ENCODE results near the gene CD2. TPM values are rescaled to one million over a fixed set of nuclear protein-coding genes. Genes with fewer than 3 reads are reported as not detected.

Gene CD2
- total and polyA plus RNA-seq, 8 donors, result 1.7 to 14.3 (median 3.9) TPM; not detected in 1

GRCh38 chr1:116772648-116773045 lies 18.4 kb downstream of the CD2 start:
- no peak for DNase-seq
- H3K9me3 ChIP-seq, result peaks cover 0 to 7% (median 0%) of the 10 kb centered on the region in 4 donors
- peaks cover 0 to 6% (median 1%) of the 10 kb centered on the region in 4 donors for H3K4me1 ChIP-seq
- H3K4me3 ChIP-seq, result no peak overlapping the region
- 47 to 77% (median 64%) methylated on average over 1 of the region's 1 CpG for WGBS, 5 donors
- no peaks in the 10 kb centered on the region for H3K27me3 ChIP-seq
- no peak overlapping the region for H3K27ac ChIP-seq
- TF ChIP-seq POLR2A (IDR thresholded peaks at IDR 0.05) (no peak), EP300 (IDR thresholded peaks at IDR 0.05) (no peak), POLR2AphosphoS5 (IDR thresholded peaks at IDR 0.05) (no peak), CTCF (IDR thresholded peaks at IDR 0.05) (no peak)
- intact Hi-C loops (cut with DNase I; ENCODE audit: low total_unique reads), result no loop called here
- H3K36me3 ChIP-seq, result no peaks in the 10 kb centered on the region

DNA sequence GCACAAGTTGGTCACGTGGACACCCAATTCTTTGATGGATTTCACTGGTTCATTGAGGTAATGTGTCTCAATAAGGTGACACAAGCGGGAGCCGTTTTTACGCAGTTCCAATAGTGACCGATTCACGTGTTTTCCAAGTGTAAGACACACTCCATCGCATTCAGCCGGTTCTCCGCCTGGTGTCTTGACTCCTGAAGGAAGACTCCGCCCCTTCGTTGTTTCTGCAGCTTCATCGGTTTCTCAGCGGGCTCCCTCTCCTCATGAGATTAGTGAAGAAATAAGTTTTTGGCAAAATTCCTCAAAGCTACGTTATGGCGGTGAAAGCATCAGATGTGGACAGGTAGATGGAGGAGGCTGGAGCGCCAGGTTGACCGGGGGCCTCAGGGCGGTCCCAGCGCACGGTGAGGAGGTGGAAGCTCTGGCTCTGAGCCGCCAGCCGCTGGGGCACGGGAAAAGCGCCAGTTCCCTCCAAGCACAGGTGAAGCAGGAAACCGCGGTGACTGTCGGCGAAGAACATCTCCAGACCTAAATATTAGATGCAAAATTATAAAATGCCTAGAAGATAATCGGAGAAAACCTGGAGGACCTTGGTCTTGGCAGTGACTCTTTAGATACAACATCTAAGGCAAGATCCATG lies 21.0 kb downstream of the CD2 start:
- Histone ChIP-seq H3K27ac (no peak overlapping the region), H3K36me3 (no peaks in the 10 kb centered on the region), H3K27me3 (no peaks in the 10 kb centered on the region), H3K4me1 (peaks cover 0 to 6% (median 2%) of the 10 kb centered on the region in 4 donors), H3K9me3 (peaks cover 0 to 7% (median 0%) of the 10 kb centered on the region in 4 donors), H3K4me3 (no peak overlapping the region)
- no peak for DNase-seq
- TF ChIP-seq POLR2A (IDR thresholded peaks at IDR 0.05), result no peak
- intact Hi-C loops (cut with DNase I; ENCODE audit: low total_unique reads), result no loop called here
- 74 to 87% (median 81%) methylated on average over 29 of the region's 29 CpGs for WGBS, 5 donors

DNA sequence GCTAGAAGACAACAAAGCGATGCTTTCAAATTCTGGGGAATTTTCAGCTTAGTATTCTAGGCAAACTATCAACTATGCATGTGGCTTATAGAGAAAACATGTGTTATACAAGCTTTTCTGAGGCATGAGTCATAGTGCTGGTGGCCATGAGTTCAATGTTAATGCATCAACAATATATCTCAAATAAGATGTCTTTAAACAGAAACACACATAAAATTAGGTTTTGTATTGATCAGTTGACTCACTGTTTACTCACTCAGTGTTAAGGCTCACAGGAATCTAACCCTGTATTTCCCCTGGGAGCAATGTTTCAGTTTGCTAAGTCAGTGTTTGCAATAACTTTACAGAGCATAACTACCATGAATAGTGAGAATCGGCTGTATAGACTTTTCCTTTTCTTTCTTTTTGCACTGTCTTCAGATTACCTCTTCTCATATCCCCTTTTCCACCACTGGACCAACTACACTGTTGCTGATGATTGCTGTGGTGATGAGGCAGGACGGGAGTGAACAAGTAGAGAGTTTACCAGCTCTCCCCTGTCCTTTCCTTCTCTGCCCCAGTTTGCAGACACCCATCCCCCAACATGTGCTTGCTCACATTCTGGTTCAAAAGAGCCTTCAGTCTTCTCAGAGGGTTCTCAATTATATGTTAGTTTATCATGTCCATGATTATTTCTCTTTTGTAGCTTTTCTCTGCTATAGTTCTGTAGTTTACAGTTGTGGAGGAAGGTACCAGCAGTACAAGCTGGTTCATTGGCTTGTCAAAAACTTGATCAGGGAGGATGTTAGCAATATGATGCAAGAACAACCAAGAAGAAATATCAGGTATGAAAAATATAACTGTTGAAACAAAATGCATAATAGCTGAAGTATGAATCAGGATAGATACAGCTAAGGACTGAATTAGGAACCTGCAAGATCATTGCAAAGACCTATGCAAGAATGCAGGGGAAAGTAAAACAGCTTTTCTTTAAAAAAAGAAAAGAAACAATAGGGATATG lies 23.9 kb downstream of the CD2 start:
- intact Hi-C loops (cut with DNase I; ENCODE audit: low total_unique reads), result no loop called here

DNA sequence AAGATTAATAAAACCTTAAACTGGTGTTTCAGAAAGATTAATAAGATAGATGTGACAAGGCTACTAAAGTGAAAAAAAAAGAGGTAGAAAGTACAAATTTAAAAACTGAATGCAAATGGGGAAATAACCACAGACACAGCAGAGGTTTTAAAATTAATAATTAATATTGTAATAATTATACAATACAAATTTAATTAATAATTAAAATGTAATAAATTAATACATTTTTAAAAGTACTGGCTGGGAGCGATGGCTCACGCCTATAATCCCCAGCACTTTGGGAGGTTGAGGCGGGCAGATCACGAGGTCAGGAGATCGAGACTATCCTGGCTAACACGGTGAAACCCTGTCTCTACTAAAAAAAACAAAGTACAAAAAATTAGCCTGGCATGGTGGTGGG lies 26.8 kb downstream of the CD2 start:
- no peak for DNase-seq
- H3K36me3 ChIP-seq, result no peaks in the 10 kb centered on the region
- H3K4me3 ChIP-seq, result no peak overlapping the region
- WGBS, 5 donors, result 95 to 98% (median 97%) methylated on average over 6 of the region's 6 CpGs
- no peak overlapping the region for H3K27ac ChIP-seq
- peaks cover 0 to 6% (median 2%) of the 10 kb centered on the region in 4 donors for H3K4me1 ChIP-seq
- TF ChIP-seq POLR2A (IDR thresholded peaks at IDR 0.05) (no peak), EP300 (IDR thresholded peaks at IDR 0.05) (no peak), POLR2AphosphoS5 (IDR thresholded peaks at IDR 0.05) (no peak), CTCF (IDR thresholded peaks at IDR 0.05) (no peak)
- intact Hi-C loops (cut with DNase I; ENCODE audit: low total_unique reads), result no loop called here
- H3K27me3 ChIP-seq, result no peaks in the 10 kb centered on the region
- peaks cover 0 to 6% (median 0%) of the 10 kb centered on the region in 4 donors for H3K9me3 ChIP-seq

More for the DNA sequence above, 23.9 kb downstream of the CD2 start:
- Histone ChIP-seq H3K27me3 (no peaks in the 10 kb centered on the region), H3K4me3 (no peak overlapping the region), H3K4me1 (peaks cover 0 to 6% (median 2%) of the 10 kb centered on the region in 4 donors), H3K9me3 (peaks cover 0 to 7% (median 0%) of the 10 kb centered on the region in 4 donors), H3K36me3 (no peaks in the 10 kb centered on the region), H3K27ac (no peak overlapping the region)
- 34 to 48% (median 43%) methylated on average over 3 of the region's 3 CpGs for WGBS, 5 donors
- peak in 1 of 2 donors; percentile 44 for DNase-seq
- TF ChIP-seq POLR2AphosphoS5 (IDR thresholded peaks at IDR 0.05) (no peak), CTCF (IDR thresholded peaks at IDR 0.05) (no peak), POLR2A (IDR thresholded peaks at IDR 0.05) (no peak), EP300 (IDR thresholded peaks at IDR 0.05) (no peak)

Measured in stomach (tissue), 9 donors.